Activated CD4-positive, alpha-beta T cell treated with anti-CD3 and anti-CD28 coated beads, Interleukin-2, amount 10 ng/mL, durations not matched to agents 7 days and 5 days (primary cell): ENCODE measurements around the gene STAB1. TPM values are rescaled to one million over a fixed set of nuclear protein-coding genes. Genes with fewer than 3 reads are reported as not detected.
A peak's percentile ranks its signal among the peaks of the same experiment; 100 is the strongest.

ENCODE experiments used
- CTCF ChIA-PET: fragments of 350-600 bp; sonication (Branson Sonifier 250); formaldehyde crosslinking; loops from one replicate; lab custom pipeline; 2021; ENCODE audit warnings: antibody characterized with exemption; lab: Charles Lee
- POLR2A ChIA-PET: fragments of 350-600 bp; sonication (Branson Sonifier 250); formaldehyde crosslinking; loops from one replicate; lab custom pipeline; 2021; ENCODE audit warnings: antibody characterized with exemption; lab: Charles Lee
- DNase-seq: peaks from one replicate; pipeline ENCODE4 v3.0.0-alpha.2; 2020
- H3K27ac Mint-ChIP-seq: one replicate; pipeline ENCODE4 v1.8.0; 2021; ENCODE audit warnings: mild to moderate bottlenecking, moderate library complexity, mixed read lengths
- H3K27me3 Mint-ChIP-seq: one replicate; pipeline ENCODE4 v1.8.0; 2021; ENCODE audit warnings: mixed read lengths
- H3K36me3 Mint-ChIP-seq: one replicate; pipeline ENCODE4 v1.8.0; 2021; ENCODE audit warnings: low read depth, mixed read lengths
- H3K4me1 Mint-ChIP-seq: one replicate; pipeline ENCODE4 v1.8.0; 2021; ENCODE audit warnings: mixed read lengths
- H3K4me3 Mint-ChIP-seq: one replicate; pipeline ENCODE4 v1.8.0; 2021; ENCODE audit warnings: mild to moderate bottlenecking, moderate library complexity, mixed read lengths
- H3K9me3 Mint-ChIP-seq: one replicate; pipeline ENCODE4 v1.8.0; 2021; ENCODE audit warnings: mixed read lengths
- total RNA-seq, 2 experiments: library from RNA; stranded (reverse); gene quantifications; one replicate each; pipeline ENCODE4 v1.2.3, GENCODE V29; 2021

STAB1 gene
- total RNA-seq, 2 experiments from 2014 or later = 0.02 to 0.15 TPM

DNA sequence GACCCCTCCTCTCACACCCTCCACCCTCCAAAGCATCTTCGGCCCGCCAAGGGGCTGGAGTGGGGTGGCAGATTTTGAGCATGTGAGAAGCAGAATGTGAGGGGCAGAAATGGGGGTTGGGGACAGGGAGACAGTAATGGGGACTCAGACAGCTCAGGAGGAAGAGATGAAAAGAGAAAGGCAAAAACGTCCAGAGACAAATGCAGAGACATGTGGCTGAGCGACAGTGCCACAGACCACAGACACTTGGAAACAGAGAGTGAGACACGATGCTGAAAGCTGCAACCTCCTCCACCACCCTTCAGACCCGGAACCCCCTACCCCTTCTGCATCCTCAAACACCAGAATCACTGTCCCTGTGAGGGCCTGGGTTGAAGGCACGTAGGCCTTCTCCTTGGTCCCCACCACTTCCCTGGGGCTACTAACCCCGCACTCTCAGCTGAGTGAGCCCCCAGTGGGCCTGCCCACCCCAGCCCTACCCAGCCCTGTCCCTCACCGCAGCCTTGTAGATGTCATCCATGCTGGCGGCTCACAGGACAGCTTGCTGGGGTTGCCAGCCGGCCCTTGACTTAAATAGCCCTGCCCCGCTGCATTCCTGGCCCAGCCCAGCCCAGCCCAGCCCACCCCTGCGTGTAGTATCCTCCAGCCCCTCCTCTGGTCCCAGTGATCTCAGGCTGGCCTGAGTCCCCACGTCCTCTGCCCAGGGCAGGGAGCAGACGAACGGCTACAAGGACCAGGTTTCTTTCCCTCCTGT, 41.5 kb upstream of the STAB1 start, which contains the start of gene TNNC1:
TSS of gene TNNC1 (minus strand) at position 546 of the 754 bp plus-strand sequence. CDS start at position 520, 26 bp downstream.
- POLR2A ChIA-PET = no interaction called here
- peaks cover 39% of the 10 kb centered on the region for H3K4me1 Mint-ChIP-seq

DNA sequence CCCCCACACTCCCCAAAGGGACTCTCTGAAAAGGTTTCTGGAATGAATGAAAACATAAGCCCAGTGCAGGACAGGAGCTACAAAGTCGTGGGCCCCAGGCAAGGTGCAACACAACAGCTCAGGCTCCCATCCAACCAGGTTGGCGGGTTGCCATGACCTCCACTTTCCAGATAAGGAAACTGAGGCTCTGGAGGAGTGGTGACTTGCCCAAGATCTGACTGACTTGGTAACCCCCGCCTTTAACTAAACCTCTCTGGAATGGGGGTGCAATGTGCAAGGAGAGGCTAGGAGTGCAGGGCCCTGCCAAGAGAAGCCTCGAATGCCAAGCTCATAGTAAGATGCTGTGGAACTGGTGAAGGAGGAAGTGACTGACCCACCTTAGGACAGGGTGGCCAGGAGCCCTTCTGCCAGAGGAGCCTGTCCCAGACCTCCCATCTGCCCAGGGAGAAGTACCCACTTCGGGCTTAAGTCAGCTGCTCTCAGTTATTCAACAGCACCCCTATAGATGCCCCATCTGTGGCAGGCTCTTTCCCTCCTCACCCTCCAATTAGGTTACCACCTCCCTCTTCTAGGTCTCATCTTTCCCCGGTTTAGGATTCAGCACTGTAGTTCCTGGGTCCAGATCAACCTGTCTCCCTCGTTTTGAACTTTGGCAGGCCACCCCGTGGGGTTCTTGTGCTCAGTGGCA, 40.7 kb upstream of the STAB1 start:
- no peak for DNase-seq
- Mint-ChIP-seq H3K4me1 (peaks cover 39% of the 10 kb centered on the region), H3K4me3 (peak overlapping the region; percentile 89), H3K36me3 (peaks cover 16% of the 10 kb centered on the region), H3K27me3 (no peaks in the 10 kb centered on the region), H3K9me3 (no peaks in the 10 kb centered on the region), H3K27ac (peak overlapping the region; percentile 98)
- ChIA-PET CTCF (interaction anchor here (0.9 to 1.9 kb wide), 3 partner anchors 9 to 42 kb away, joined by 4 to 12 read pairs (median 5); partner anchors contain the start of gene SEMA3G), POLR2A (no interaction called here)

More for the DNA sequence above, 41.5 kb upstream of the STAB1 start, which contains the start of gene TNNC1:
- H3K36me3 Mint-ChIP-seq = peaks cover 15% of the 10 kb centered on the region
- H3K4me3 Mint-ChIP-seq = peak within 1 kb of the TSS; percentile 89
- H3K9me3 Mint-ChIP-seq = no peaks in the 10 kb centered on the region
- CTCF ChIA-PET = interaction anchor here (0.6 to 1.9 kb wide), 5 partner anchors 8 to 1816 kb away, joined by 3 to 12 read pairs (median 4); partner anchors contain the start of gene SEMA3G
- H3K27ac Mint-ChIP-seq = peak within 1 kb of the TSS; percentile 98
- no peak for DNase-seq
- H3K27me3 Mint-ChIP-seq = no peaks in the 10 kb centered on the region

DNA sequence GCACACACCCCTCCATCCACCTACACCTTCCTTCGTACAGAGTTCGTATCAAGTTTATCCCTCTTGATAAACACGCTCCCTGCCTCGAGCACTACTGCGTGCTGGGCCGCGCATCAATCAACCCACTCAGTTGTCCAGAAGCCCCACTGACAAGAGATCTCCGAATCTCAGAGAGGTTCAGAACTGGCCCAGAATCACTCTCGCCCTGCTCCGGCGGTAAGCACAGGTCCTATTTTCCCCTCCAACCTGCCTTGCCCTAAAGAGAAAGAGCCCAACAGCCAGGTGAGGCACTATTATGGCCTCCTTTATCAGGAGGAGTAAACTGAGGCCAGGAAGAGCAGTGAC, 40.2 kb upstream of the STAB1 start:
- Mint-ChIP-seq H3K27ac (peak overlapping the region; percentile 98), H3K36me3 (peaks cover 20% of the 10 kb centered on the region)
- CTCF ChIA-PET = interaction anchor here (1.9 kb wide), 1 partner anchor 43 kb away, joined by 12 read pairs; no protein-coding TSS in a partner anchor

DNA sequence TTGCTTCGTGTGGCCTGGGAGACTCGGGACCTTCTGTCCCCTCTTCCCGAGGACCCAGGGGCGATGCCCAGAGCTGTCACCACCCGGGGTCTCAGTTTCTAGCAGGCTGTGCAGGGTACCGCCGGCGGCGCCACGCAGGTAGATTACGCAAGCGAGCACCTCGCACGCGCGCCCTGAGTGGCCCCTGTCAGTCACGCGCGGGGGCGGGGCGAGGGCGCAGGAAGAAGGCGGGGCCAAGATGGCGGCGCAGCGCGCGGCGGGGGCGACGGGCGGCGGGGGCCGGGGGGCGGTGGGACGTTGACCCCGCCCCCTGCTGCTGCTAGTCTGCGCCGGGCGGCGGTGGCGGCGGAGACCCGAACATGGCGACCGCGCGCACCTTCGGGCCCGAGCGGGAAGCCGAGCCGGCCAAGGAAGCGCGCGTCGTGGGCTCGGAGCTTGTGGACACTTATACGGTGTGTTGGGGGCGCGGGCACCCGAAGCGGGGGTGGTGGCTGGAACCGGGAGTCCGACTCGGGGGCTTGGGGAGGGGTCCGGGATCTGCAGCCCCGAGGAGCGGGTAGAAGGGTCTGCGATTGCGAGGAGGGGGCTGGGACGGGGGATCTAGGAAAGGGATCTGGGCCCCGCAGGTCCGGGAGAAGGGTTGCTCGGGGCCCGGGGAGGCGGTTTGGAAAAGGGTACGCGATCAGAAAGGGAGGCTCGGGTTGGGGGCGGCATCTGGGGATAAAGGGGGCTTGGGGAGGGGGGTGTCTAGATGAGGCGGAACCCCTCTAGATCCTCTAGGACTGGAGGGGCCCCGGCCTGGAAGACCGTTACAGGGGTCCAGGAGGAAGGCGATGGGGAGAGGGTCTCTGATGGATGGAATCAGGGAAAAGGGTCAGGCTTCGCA, 39.6 kb upstream of the STAB1 start, which contains the start of gene NISCH:
TSS of gene NISCH (plus strand) at position 322 of the 886 bp plus-strand sequence. CDS start at position 360, 38 bp downstream.
- Mint-ChIP-seq H3K4me1 (peaks cover 39% of the 10 kb centered on the region), H3K27ac (peak within 1 kb of the TSS; percentile 98), H3K27me3 (no peaks in the 10 kb centered on the region), H3K4me3 (peak within 1 kb of the TSS; percentile 89), H3K9me3 (no peaks in the 10 kb centered on the region), H3K36me3 (peaks cover 22% of the 10 kb centered on the region)
- POLR2A ChIA-PET = no interaction called here
- peak; percentile 95 for DNase-seq
- CTCF ChIA-PET = interaction anchor here (1.1 kb wide), 1 partner anchor 10 kb away, joined by 5 read pairs; the partner anchor contains the start of gene SEMA3G

More for the DNA sequence above, 40.2 kb upstream of the STAB1 start:
- Mint-ChIP-seq H3K4me3 (peak overlapping the region; percentile 89), H3K4me1 (peaks cover 39% of the 10 kb centered on the region), H3K27me3 (no peaks in the 10 kb centered on the region), H3K9me3 (no peaks in the 10 kb centered on the region)
- DNase-seq = no peak
- POLR2A ChIA-PET = no interaction called here

DNA sequence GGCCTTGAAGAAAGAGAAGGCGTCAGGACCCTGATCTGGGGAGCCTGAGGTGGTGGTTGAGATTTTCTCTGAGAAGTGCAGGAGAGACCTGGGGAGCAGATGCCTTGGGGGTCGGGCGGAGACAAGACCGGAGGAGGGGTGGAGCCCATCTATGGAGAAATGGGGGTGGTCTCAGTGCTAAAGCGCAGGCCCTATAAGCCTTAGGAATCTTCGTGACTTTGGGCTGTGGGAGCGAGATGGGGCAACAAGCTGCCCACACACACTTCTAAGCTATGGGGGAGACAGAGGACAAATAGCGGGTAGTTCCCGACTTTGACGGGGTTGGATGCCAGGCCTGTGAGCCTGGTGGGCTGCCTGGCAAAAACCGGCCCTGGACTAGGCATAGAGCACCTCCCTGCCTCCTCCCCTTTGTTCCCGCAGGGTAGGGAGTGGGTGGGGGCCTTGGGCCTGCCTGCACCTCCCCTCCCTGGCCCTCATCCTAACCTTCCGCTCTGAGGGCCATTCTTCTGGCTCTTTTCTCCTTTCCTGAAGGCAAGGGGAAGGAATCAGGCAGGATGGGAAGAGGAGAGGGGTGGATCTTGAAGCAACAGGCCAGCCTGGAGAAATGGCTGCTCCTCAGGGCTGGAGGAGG, 38.9 kb upstream of the STAB1 start:
- peak overlapping the region; percentile 89 for H3K4me3 Mint-ChIP-seq
- POLR2A ChIA-PET = no interaction called here
- H3K27me3 Mint-ChIP-seq = no peaks in the 10 kb centered on the region
- CTCF ChIA-PET = interaction anchor here (0.6 to 2.9 kb wide), 5 partner anchors 11 to 44 kb away, joined by 3 to 10 read pairs (median 5); partner anchors contain the start of gene SEMA3G
- H3K36me3 Mint-ChIP-seq = peaks cover 24% of the 10 kb centered on the region
- peak overlapping the region; percentile 98 for H3K27ac Mint-ChIP-seq
- no peak for DNase-seq
- no peaks in the 10 kb centered on the region for H3K9me3 Mint-ChIP-seq
- peaks cover 39% of the 10 kb centered on the region for H3K4me1 Mint-ChIP-seq

DNA sequence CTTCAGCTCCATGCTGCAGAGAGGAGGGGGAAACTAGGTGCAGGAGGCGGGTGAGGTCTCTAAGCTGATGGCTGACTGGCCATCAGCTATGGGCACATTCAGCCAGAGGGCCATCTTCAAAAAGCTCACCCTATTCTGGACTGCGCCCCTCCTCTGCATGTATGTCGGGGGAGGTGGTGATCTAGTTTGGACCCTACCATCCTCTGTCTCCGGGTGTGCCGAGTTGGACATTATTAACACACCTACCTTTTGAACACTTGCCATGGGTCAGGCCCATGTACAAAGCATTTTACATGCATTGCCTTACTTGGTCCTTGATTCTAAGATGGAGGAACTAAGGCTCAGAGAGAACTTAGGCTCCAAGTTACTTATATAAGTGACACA, 38.3 kb upstream of the STAB1 start:
- Mint-ChIP-seq H3K4me3 (peak overlapping the region; percentile 89), H3K27me3 (no peaks in the 10 kb centered on the region), H3K27ac (peak overlapping the region; percentile 98), H3K36me3 (peaks cover 24% of the 10 kb centered on the region), H3K9me3 (no peaks in the 10 kb centered on the region), H3K4me1 (peaks cover 39% of the 10 kb centered on the region)
- ChIA-PET CTCF (interaction anchor here (0.6 to 2.9 kb wide), 7 partner anchors 8 to 45 kb away, joined by 3 to 12 read pairs (median 6); partner anchors contain the start of gene SEMA3G), POLR2A (no interaction called here)
- DNase-seq = no peak

DNA sequence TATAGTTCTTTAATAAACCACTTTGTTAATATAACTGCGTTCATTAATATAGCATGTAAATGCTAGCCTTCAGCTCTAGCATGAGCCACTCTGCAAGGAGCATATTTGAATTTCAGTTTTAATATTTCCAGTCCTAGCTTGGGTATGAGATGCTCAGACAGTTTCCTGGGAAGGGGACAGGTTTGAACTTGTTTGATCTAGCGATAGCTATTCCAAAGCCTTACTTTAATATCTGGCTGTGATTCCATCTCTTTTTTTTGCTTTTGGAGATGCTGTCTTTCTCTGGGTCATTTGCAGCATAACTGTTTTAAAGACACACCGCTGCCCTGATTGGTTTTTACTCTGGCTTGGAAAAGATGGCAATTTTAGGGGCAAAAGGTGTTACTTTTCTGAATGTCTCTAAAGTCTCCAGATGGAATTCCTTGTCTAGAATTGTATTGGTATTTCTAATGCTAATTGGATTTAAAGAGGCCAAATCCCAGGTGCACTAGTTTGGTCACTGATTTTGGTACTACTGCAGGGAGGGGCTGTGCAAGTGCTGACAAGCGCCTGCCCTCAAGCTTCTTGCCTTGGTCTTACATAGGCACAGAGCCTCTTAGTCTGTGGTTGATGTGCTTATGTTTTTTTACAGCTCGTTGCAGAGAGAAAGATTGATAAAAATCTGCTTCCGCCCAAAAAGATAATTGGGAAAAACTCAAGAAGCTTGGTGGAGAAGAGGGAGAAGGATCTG, 36.9 kb upstream of the STAB1 start:
- peak overlapping the region; percentile 5 for H3K27ac Mint-ChIP-seq
- no peaks in the 10 kb centered on the region for H3K27me3 Mint-ChIP-seq
- CTCF ChIA-PET = interaction anchor here (1.9 to 2.9 kb wide), 5 partner anchors 9 to 30 kb away, joined by 5 to 12 read pairs (median 7); no protein-coding TSS in a partner anchor
- peaks cover 31% of the 10 kb centered on the region for H3K36me3 Mint-ChIP-seq
- peaks cover 39% of the 10 kb centered on the region for H3K4me1 Mint-ChIP-seq
- no peak overlapping the region for H3K4me3 Mint-ChIP-seq
- no peaks in the 10 kb centered on the region for H3K9me3 Mint-ChIP-seq
- no peak for DNase-seq
- POLR2A ChIA-PET = no interaction called here

DNA sequence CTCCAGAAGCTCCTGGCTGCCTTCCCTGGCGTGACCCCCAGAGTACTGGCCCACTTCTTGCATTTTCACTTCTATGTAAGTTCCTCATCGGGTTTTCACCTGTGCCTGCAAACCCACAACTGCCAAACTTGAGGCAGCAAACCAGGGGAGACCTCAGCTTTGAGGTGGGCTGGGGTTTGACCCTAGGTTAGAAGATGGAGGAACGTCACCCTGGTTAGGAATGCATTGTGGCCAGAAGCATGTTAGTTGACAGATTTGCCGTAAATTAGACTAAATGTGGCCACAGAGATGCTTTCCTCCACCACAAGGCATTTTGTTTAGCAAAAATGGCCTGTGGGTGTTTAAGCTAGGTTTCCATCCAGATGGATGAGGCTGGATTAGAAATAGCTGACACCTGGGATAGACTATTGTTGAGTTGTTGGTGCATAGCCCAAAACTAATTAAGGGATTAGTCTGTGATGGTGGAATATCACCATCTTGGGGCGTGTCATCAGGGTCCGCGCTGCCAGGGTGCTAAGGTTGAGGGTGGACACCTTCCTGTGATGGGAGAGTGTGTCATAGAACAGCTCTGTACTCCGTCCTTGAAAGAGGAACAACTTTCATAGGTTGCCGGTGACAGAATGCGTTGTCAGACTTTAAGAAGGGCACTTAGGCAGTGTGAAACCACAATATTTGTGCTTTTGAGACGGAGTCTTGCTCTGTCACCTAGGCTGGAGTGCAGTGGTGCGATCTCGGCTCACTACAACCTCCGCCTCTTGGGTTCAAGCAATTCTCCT, 36.2 kb upstream of the STAB1 start:
- peaks cover 32% of the 10 kb centered on the region for H3K36me3 Mint-ChIP-seq
- no peaks in the 10 kb centered on the region for H3K9me3 Mint-ChIP-seq
- peaks cover 34% of the 10 kb centered on the region for H3K4me1 Mint-ChIP-seq
- DNase-seq = no peak
- CTCF ChIA-PET = interaction anchor here (0.9 to 2.9 kb wide), 5 partner anchors 10 to 31 kb away, joined by 3 to 12 read pairs (median 7); no protein-coding TSS in a partner anchor
- H3K4me3 Mint-ChIP-seq = no peak overlapping the region
- no peak overlapping the region for H3K27ac Mint-ChIP-seq
- no peaks in the 10 kb centered on the region for H3K27me3 Mint-ChIP-seq
- POLR2A ChIA-PET = no interaction called here

DNA sequence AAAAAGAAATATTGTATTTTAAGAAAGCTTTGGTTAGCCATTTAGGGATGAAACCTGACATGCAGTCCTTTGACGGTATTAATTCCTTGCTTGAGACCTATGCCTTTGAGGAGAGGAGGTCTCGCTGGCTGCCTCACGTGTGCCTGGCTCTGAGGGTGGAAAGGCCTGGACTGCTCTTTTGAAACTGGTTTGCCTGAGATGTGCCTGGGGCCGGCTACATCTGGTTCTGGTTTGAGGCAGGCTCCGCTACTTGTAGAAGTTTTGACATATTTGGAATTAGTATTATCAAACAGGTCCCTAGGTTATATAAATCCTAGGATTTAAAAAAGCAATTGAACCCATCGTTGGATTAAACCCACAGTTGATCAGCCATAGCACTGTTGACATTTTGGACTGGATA, 33.3 kb upstream of the STAB1 start:
- Mint-ChIP-seq H3K27me3 (no peaks in the 10 kb centered on the region), H3K9me3 (no peaks in the 10 kb centered on the region), H3K27ac (no peak overlapping the region), H3K36me3 (peaks cover 38% of the 10 kb centered on the region), H3K4me1 (peaks cover 15% of the 10 kb centered on the region), H3K4me3 (no peak overlapping the region)
- no peak for DNase-seq
- ChIA-PET POLR2A (no interaction called here), CTCF (interaction anchor here (0.9 kb wide), 1 partner anchor 15 kb away, joined by 3 read pairs; no protein-coding TSS in a partner anchor)

DNA sequence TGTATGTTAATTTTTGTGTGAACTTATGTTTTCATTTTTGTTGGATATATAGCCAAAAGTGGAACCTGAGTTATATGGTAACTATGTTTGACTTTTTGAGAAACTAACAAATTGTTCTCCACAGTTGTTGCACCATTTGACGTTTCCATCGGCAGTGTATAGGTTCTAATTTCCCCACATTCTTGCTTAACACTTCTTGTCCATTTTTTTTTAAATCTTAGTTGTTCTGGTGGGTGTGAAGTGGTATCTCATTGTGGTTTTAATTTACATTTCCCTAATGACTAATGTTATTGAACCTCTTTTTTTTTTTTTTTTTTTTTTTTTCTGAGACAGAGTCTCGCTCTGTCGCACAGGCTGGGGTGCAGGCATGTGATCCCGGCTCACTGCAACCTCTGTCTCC, 31.7 kb upstream of the STAB1 start:
- Mint-ChIP-seq H3K36me3 (peaks cover 25% of the 10 kb centered on the region), H3K9me3 (no peaks in the 10 kb centered on the region), H3K4me1 (peaks cover 3% of the 10 kb centered on the region), H3K27me3 (no peaks in the 10 kb centered on the region), H3K4me3 (no peak overlapping the region), H3K27ac (no peak overlapping the region)
- DNase-seq = no peak
- ChIA-PET CTCF (no interaction called here), POLR2A (no interaction called here)
